Activated CD8-positive, alpha-beta T cell treated with anti-CD3 and anti-CD28 coated beads, Interleukin-2, amount 10 ng/mL, durations not matched to agents 7 days and 5 days (primary cell): ENCODE measurements around the gene CCDC89. TPM values are rescaled to one million over a fixed set of nuclear protein-coding genes. Genes with fewer than 3 reads are reported as not detected.

Experiments
- ATAC-seq: fragments of 150-1000 bp; cut with Tn5 transposase; one replicate; pipeline ENCODE4 v1.10.0; 2021; ENCODE audit warnings: moderate library complexity
- CTCF ChIA-PET: fragments of 350-600 bp; sonication (Branson Sonifier 250); formaldehyde crosslinking; loops from one replicate; lab custom pipeline; 2021; ENCODE audit warnings: antibody characterized with exemption; lab: Charles Lee
- POLR2A ChIA-PET: fragments of 350-600 bp; sonication (Branson Sonifier 250); formaldehyde crosslinking; loops from one replicate; lab custom pipeline; 2021; ENCODE audit warnings: antibody characterized with exemption; lab: Charles Lee
- DNase-seq: peaks from one replicate; pipeline ENCODE4 v3.0.0-alpha.2; 2020
- H3K27ac Mint-ChIP-seq: one replicate; pipeline ENCODE4 v1.8.0; 2021; ENCODE audit warnings: mild to moderate bottlenecking, mixed read lengths
- H3K27me3 Mint-ChIP-seq: one replicate; pipeline ENCODE4 v1.8.0; 2021; ENCODE audit warnings: low read depth, mixed read lengths
- H3K36me3 Mint-ChIP-seq: one replicate; pipeline ENCODE4 v1.8.0; 2021; ENCODE audit warnings: low read depth, mixed read lengths
- H3K4me1 Mint-ChIP-seq: one replicate; pipeline ENCODE4 v1.8.0; 2021; ENCODE audit warnings: low read depth, mixed read lengths
- H3K4me3 Mint-ChIP-seq: one replicate; pipeline ENCODE4 v1.8.0; 2021; ENCODE audit warnings: mild to moderate bottlenecking, mixed read lengths
- H3K9me3 Mint-ChIP-seq: one replicate; pipeline ENCODE4 v1.8.0; 2022; ENCODE audit warnings: mixed read lengths; ENCODE audit not compliant: insufficient read depth
- total RNA-seq, 2 experiments: library from RNA; stranded (reverse); gene quantifications; one replicate each; pipeline ENCODE4 v1.2.3, GENCODE V29; 2021

CCDC89 gene
- total RNA-seq, 2 experiments from 2014 or later, result 0.23 to 0.63 TPM

- Mint-ChIP-seq H3K4me3 (no peak overlapping the region), H3K9me3 (no peaks in the 10 kb centered on the region), H3K27ac (no peak overlapping the region), H3K27me3 (no peaks in the 10 kb centered on the region), H3K36me3 (peaks cover 5% of the 10 kb centered on the region), H3K4me1 (no peaks in the 10 kb centered on the region)
- ChIA-PET CTCF (interaction anchor here (1.0 kb wide), 2 partner anchors 13 to 142 kb away, joined by 3 to 4 read pairs; partner anchors contain the start of gene CCDC83), POLR2A (interaction anchor here (0.6 kb wide), 1 partner anchor 44 kb away, joined by 3 read pairs; no protein-coding TSS in a partner anchor)
- ATAC-seq (no peak), DNase-seq (no peak)
Observed at GRCh38 chr11:85712953-85713352, 27.0 kb upstream of the CCDC89 start.

- Mint-ChIP-seq H3K4me3 (no peak overlapping the region), H3K9me3 (no peaks in the 10 kb centered on the region), H3K27me3 (no peaks in the 10 kb centered on the region), H3K27ac (no peak overlapping the region), H3K4me1 (no peaks in the 10 kb centered on the region), H3K36me3 (peaks cover 5% of the 10 kb centered on the region)
- DNase-seq (no peak), ATAC-seq (no peak)
- POLR2A ChIA-PET, result no interaction called here
- CTCF ChIA-PET, result interaction anchor here (0.9 kb wide), 1 partner anchor 35 kb away, joined by 3 read pairs; no protein-coding TSS in a partner anchor
Observed at GRCh38 chr11:85710917-85711316, 24.9 kb upstream of the CCDC89 start.

GRCh38 chr11:85709941-85710702 is 24.1 kb upstream of the CCDC89 start:
- Mint-ChIP-seq H3K27ac (no peak overlapping the region), H3K27me3 (no peaks in the 10 kb centered on the region), H3K9me3 (no peaks in the 10 kb centered on the region), H3K36me3 (peaks cover 5% of the 10 kb centered on the region), H3K4me3 (no peak overlapping the region), H3K4me1 (no peaks in the 10 kb centered on the region)
- ATAC-seq, result no peak
- no peak for DNase-seq
- POLR2A ChIA-PET, result no interaction called here
- CTCF ChIA-PET, result no interaction called here

DNA sequence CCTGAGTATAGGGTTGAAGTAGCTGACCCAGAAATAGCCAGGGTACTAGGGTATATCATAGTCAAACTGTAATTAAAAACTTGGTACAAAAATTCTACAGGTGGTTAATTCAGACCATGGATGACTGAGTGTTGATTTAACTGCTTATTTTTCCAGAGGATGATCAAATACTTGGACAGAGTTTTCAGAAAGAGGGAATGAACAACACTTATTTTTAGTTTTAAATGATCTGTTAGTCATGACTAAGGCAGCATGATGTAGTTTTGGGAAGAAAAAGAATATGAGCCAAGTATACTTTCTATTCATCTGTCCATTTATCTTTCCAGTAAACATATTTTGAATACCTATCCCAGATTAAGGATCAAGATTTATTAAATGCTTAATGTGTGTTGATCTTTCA is 19.8 kb upstream of the CCDC89 start:
- POLR2A ChIA-PET, result no interaction called here
- CTCF ChIA-PET, result no interaction called here
- peaks cover 19% of the 10 kb centered on the region for H3K36me3 Mint-ChIP-seq
- no peak overlapping the region for H3K4me3 Mint-ChIP-seq
- DNase-seq, result no peak
- H3K27ac Mint-ChIP-seq, result no peak overlapping the region
- H3K27me3 Mint-ChIP-seq, result no peaks in the 10 kb centered on the region
- ATAC-seq, result no peak
- peaks cover 3% of the 10 kb centered on the region for H3K4me1 Mint-ChIP-seq
- H3K9me3 Mint-ChIP-seq, result no peaks in the 10 kb centered on the region

DNA sequence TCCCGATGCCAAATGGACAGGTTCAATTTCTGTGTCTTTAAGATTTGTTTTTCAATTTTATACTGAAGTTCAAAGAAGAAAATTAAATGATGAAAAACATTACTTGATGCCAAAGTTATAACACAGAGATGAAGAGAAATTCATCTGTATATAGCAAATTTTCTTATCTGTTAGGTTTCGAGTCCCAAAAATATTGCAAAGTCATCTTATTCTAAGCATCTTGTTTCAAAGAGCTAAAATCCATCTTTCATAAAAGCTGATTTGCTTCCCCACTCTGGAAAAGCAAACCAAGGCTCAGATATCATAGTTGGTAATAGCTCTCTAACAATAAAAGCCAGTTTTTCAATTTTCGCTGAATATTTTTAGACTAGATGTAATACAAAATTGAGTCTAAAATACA is 19.0 kb upstream of the CCDC89 start:
- no peak for DNase-seq
- Mint-ChIP-seq H3K4me3 (no peak overlapping the region), H3K4me1 (peaks cover 11% of the 10 kb centered on the region), H3K27me3 (no peaks in the 10 kb centered on the region), H3K36me3 (peaks cover 24% of the 10 kb centered on the region), H3K9me3 (no peaks in the 10 kb centered on the region), H3K27ac (no peak overlapping the region)
- no peak for ATAC-seq
- POLR2A ChIA-PET, result no interaction called here
- CTCF ChIA-PET, result interaction anchor here (1.2 kb wide), 1 partner anchor 13 kb away, joined by 6 read pairs; no protein-coding TSS in a partner anchor

DNA sequence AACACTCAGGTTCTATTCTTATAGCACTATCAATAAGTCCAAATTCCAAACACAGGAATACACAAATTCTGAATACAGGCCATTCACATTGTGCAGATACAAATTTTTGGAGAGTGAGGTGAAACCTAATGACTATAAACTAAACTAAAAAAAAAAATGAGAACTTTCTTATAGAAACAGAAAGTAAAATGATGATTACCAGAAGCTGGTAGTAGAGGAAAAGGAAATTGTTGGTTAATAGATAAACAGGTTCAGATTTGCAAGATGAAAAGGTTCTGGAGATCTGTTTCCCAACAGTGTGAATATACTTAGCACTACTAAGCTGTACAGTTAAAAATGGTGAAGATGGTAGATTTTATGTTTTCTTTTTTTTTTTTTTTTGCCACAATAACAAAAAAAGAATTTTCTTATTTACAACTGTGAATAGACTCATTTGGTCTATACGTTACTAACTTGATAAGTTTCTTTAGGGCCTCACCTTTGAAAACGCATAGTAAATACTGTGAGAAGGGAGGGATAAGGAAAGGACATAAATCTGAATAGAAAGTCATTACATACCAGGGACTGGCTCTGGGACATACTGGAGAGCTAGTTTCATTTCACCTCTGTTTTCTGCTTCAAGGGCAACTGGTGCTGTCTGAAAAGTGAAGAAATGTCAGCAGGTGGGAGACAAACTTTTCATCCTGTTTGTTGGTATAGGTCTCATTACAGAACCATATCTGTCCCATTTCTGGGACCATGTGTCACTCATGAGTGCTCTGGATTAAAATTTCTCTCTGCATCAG is 14.2 kb upstream of the CCDC89 start:
- H3K27me3 Mint-ChIP-seq, result no peaks in the 10 kb centered on the region
- H3K36me3 Mint-ChIP-seq, result peaks cover 52% of the 10 kb centered on the region
- DNase-seq, result no peak
- POLR2A ChIA-PET, result interaction anchor here (0.9 to 1.3 kb wide), 2 partner anchors 35 to 37 kb away, joined by 4 read pairs; partner anchors contain the start of gene CREBZF
- H3K4me3 Mint-ChIP-seq, result peak overlapping the region; percentile 1
- no peaks in the 10 kb centered on the region for H3K9me3 Mint-ChIP-seq
- H3K27ac Mint-ChIP-seq, result peak overlapping the region; percentile 31
- peaks cover 42% of the 10 kb centered on the region for H3K4me1 Mint-ChIP-seq
- ATAC-seq, result peak; percentile 84
- CTCF ChIA-PET, result interaction anchor here (0.6 to 2.9 kb wide), 11 partner anchors 9 to 155 kb away, joined by 3 to 10 read pairs (median 5); partner anchors contain the start of gene CCDC83

DNA sequence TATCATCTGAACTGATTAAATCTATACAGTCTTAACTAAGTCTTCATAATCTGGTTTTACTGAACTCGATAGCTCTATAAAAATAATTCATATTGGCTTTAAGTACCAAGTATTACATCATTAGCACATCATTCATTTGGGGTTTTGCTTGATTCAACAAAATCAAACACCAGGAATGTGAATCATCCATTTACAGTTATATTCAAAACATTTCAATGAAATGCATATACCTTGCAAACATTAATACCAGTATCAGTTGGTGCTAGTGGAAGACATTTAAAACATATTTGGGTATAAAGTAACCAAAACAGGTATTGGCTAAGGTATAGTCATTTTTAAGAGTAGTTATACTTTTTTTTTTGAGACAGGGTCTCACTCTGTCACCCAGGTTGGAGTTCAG is 12.2 kb upstream of the CCDC89 start:
- Mint-ChIP-seq H3K27ac (no peak overlapping the region), H3K4me3 (no peak overlapping the region), H3K9me3 (no peaks in the 10 kb centered on the region), H3K4me1 (peaks cover 49% of the 10 kb centered on the region), H3K36me3 (peaks cover 47% of the 10 kb centered on the region), H3K27me3 (no peaks in the 10 kb centered on the region)
- POLR2A ChIA-PET, result no interaction called here
- no peak for DNase-seq
- CTCF ChIA-PET, result interaction anchor here (0.9 to 2.9 kb wide), 8 partner anchors 12 to 910 kb away, joined by 3 to 11 read pairs (median 4); partner anchors contain the start of genes CCDC83 and CCDC89
- no peak for ATAC-seq

DNA sequence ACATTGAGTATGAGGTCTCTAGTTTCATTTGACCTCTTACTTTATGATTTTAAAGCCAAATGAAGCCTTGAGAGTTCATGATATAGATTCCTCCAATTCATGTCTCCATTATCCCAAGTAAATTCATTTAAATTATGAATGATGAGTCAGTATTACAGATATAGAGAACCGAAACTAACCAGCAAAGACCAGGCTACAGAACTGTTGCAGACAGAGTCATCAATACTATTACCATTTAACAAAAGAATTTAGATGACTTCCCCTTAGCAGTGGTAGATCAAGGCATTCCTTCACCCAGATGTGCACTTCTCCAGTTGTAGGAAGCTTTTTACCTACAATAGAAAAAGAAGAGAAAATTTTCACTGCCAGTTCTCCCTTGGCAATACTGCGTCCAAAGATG is 11.8 kb upstream of the CCDC89 start:
- ChIA-PET CTCF (interaction anchor here (0.9 to 2.9 kb wide), 7 partner anchors 12 to 157 kb away, joined by 3 to 11 read pairs (median 4); partner anchors contain the start of genes CCDC83 and CCDC89), POLR2A (interaction anchor here (0.8 kb wide), 2 partner anchors 15 to 33 kb away, joined by 3 to 4 read pairs; partner anchors contain the start of gene CREBZF)
- no peak for DNase-seq
- H3K4me1 Mint-ChIP-seq, result peaks cover 49% of the 10 kb centered on the region
- H3K27me3 Mint-ChIP-seq, result no peaks in the 10 kb centered on the region
- ATAC-seq, result no peak
- peaks cover 49% of the 10 kb centered on the region for H3K36me3 Mint-ChIP-seq
- no peak overlapping the region for H3K4me3 Mint-ChIP-seq
- H3K27ac Mint-ChIP-seq, result no peak overlapping the region
- H3K9me3 Mint-ChIP-seq, result no peaks in the 10 kb centered on the region

- Mint-ChIP-seq H3K4me1 (peaks cover 49% of the 10 kb centered on the region), H3K36me3 (peaks cover 47% of the 10 kb centered on the region), H3K4me3 (no peak overlapping the region), H3K9me3 (no peaks in the 10 kb centered on the region), H3K27ac (no peak overlapping the region), H3K27me3 (no peaks in the 10 kb centered on the region)
- DNase-seq (no peak), ATAC-seq (no peak)
- ChIA-PET CTCF (interaction anchor here (0.9 to 4.9 kb wide), 17 partner anchors 10 to 637 kb away, joined by 3 to 31 read pairs (median 4); partner anchors contain the start of genes CCDC83, CCDC89 and TMEM126A), POLR2A (interaction anchor here (0.7 to 2.3 kb wide), 3 partner anchors 32 to 159 kb away, joined by 3 to 6 read pairs (median 5); partner anchors contain the start of gene CCDC83)
Observed at GRCh38 chr11:85695546-85695945, 9.6 kb upstream of the CCDC89 start.

- Mint-ChIP-seq H3K27me3 (peaks cover 2% of the 10 kb centered on the region), H3K9me3 (no peaks in the 10 kb centered on the region), H3K4me1 (peaks cover 43% of the 10 kb centered on the region), H3K4me3 (no peak overlapping the region), H3K27ac (no peak overlapping the region), H3K36me3 (peaks cover 41% of the 10 kb centered on the region)
- DNase-seq (peak; percentile 48), ATAC-seq (no peak)
- CTCF ChIA-PET, result interaction anchor here (0.7 to 4.9 kb wide), 20 partner anchors 9 to 636 kb away, joined by 3 to 31 read pairs (median 5); partner anchors contain the start of genes CCDC83, CCDC89 and TMEM126A
- POLR2A ChIA-PET, result interaction anchor here (1.0 to 2.3 kb wide), 3 partner anchors 31 to 160 kb away, joined by 3 to 6 read pairs (median 5); partner anchors contain the start of gene CCDC83
Observed at GRCh38 chr11:85694385-85694980, 8.5 kb upstream of the CCDC89 start.
